ENCODE measurements around the gene CRELD2.

CRELD2 gene

DNA sequence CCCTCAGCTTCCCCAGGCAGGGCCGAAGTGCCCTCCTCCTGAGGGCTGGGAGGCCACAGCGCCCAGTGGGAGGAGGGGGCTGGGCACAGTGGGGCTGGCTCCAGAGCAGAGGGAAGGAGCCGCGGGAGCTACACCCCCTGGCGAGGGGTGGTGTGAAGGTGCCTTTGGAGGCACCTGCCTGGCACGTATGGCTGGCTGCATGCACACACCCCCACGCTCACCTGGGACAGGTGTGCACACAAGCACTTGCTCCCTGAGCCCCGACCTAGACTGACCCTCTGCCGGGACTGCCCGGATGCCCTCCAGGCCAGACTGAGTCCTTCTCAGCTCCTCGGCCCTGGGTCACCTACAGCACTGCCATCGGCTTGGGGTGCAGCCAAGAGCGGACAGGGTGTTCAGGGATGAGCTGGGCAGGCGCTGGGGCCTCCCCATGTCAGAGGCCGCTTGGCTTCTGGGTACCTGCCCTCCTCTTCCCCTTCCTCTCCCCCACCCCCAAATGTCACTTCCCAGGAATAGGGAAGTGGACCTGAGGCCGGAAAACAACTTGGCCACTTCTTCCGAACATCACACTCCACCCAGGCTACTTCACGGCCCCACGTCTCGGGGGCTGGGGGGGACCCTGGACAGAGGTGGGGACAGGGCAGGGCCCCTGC lies 34.7 kb downstream of the CRELD2 start:
- Histone ChIP-seq H3K79me2 (ENCODE audit: insufficient read depth, low read length) (no peaks in the 10 kb centered on the region), H3K4me3 (ENCODE audit: insufficient read depth, low read length, poor library complexity, severe bottlenecking) (no peak overlapping the region), H3K9me2 (replicated peaks; ENCODE audit: insufficient read depth, low read length) (no peaks in the 10 kb centered on the region), H3K27ac (ENCODE audit: low read depth, low read length) (no peak overlapping the region), H3K36me3 (ENCODE audit: low read length) (no peaks in the 10 kb centered on the region), H3F3A (ENCODE audit: insufficient read depth) (no peaks in the 10 kb centered on the region), H4K20me1 (ENCODE audit: low read depth, low read length) (no peaks in the 10 kb centered on the region), H3K9ac (ENCODE audit: low read length) (no peak overlapping the region), H3K27me3 (ENCODE audit: low read length) (no peaks in the 10 kb centered on the region), H3K4me2 (ENCODE audit: low read depth, low read length, poor library complexity, severe bottlenecking) (no peak overlapping the region), H3K9me3 (ENCODE audit: insufficient read depth, low read length) (no peaks in the 10 kb centered on the region), H2AFZ (ENCODE audit: low read depth, low read length, severe bottlenecking) (no peak overlapping the region)
- TF ChIP-seq, protein P1, sequence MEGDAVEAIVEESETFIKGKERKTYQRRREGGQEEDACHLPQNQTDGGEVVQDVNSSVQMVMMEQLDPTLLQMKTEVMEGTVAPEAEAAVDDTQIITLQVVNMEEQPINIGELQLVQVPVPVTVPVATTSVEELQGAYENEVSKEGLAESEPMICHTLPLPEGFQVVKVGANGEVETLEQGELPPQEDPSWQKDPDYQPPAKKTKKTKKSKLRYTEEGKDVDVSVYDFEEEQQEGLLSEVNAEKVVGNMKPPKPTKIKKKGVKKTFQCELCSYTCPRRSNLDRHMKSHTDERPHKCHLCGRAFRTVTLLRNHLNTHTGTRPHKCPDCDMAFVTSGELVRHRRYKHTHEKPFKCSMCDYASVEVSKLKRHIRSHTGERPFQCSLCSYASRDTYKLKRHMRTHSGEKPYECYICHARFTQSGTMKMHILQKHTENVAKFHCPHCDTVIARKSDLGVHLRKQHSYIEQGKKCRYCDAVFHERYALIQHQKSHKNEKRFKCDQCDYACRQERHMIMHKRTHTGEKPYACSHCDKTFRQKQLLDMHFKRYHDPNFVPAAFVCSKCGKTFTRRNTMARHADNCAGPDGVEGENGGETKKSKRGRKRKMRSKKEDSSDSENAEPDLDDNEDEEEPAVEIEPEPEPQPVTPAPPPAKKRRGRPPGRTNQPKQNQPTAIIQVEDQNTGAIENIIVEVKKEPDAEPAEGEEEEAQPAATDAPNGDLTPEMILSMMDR (IDR thresholded peaks at IDR 0.05; ENCODE audit: insufficient read depth, low read length, poor library complexity, severe bottlenecking) = no peak
- TF ChIP-seq EZH2phosphoT487 (conservative IDR thresholded peaks at IDR 0.05; ENCODE audit: low read length) = no peak

DNA sequence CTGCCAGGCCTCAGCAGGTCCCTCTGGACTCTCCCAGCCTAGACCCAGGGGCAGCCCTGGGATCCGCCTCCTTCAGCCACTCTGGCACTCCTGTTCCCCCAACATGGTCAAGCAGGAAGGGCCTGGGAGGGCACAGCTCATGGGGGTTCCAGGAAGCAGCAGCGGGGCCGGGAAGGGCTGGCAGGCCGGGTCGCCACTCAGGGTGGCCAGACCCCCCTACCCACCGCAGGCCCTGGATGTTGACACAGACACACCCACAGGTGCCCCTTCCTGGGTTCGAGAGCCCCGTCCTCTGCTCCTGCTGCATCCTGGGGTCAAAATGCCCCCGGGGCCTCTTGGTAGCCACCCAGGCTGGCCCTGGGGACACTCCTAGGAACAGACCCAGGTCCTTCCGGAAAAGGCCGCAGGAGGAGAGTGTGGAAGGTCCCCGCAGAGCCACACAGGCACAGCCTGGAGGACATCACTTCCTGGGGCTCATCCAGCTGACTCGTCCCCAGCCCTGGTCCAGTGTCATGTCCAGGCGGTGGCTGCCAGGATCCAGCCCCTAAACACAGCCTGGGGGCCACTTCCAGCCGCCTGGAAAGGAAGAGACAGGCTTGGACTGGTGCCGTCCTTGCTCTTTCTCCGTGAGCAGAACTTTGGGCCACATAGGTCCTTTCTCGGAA lies 35.4 kb downstream of the CRELD2 start:
- Histone ChIP-seq H3K79me2 (ENCODE audit: insufficient read depth, low read length) (no peaks in the 10 kb centered on the region), H3K4me3 (ENCODE audit: insufficient read depth, low read length, poor library complexity, severe bottlenecking) (no peak overlapping the region), H3K9ac (ENCODE audit: low read length) (no peak overlapping the region), H3K4me2 (ENCODE audit: low read depth, low read length, poor library complexity, severe bottlenecking) (no peak overlapping the region), H3F3A (ENCODE audit: insufficient read depth) (no peaks in the 10 kb centered on the region), H3K27ac (ENCODE audit: low read depth, low read length) (no peak overlapping the region), H4K20me1 (ENCODE audit: low read depth, low read length) (no peaks in the 10 kb centered on the region), H3K9me2 (replicated peaks; ENCODE audit: insufficient read depth, low read length) (no peaks in the 10 kb centered on the region), H3K27me3 (ENCODE audit: low read length) (no peaks in the 10 kb centered on the region), H3K36me3 (ENCODE audit: low read length) (no peaks in the 10 kb centered on the region), H2AFZ (ENCODE audit: low read depth, low read length, severe bottlenecking) (no peak overlapping the region), H3K9me3 (ENCODE audit: insufficient read depth, low read length) (no peaks in the 10 kb centered on the region)
- TF ChIP-seq EZH2phosphoT487 (conservative IDR thresholded peaks at IDR 0.05; ENCODE audit: low read length) = no peak
- TF ChIP-seq, protein P1 (IDR thresholded peaks at IDR 0.05; ENCODE audit: insufficient read depth, low read length, poor library complexity, severe bottlenecking) = no peak

DNA sequence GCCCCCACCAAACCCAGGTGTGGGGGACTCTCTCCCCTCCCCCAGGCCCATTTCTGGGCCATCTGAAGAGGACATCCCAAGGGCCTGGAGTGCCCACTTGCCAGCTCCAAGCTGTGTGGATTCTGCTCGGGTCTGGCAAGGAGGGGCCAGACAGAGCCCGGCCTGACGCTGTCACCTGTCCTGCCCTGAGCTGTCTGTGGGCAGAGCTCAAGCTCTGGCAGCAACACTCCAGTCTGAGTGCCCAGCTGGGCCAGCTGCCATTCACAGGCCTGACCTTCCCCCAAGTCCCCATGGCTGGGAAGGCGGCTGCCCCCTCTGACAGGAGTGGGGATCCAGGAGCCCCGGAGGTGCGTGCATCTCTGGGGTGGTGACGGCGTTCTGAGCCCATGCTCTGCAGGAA lies 35.9 kb downstream of the CRELD2 start:
- no peaks in the 10 kb centered on the region for H3K9me2 ChIP-seq (replicated peaks; ENCODE audit: insufficient read depth, low read length)
- no peak overlapping the region for H3K4me3 ChIP-seq (ENCODE audit: insufficient read depth, low read length, poor library complexity, severe bottlenecking)
- no peaks in the 10 kb centered on the region for H3K36me3 ChIP-seq (ENCODE audit: low read length)
- no peak overlapping the region for H3K27ac ChIP-seq (ENCODE audit: low read depth, low read length)
- H3K9ac ChIP-seq (ENCODE audit: low read length) = no peak overlapping the region
- H3K4me2 ChIP-seq (ENCODE audit: low read depth, low read length, poor library complexity, severe bottlenecking) = no peak overlapping the region
- no peak overlapping the region for H2AFZ ChIP-seq (ENCODE audit: low read depth, low read length, severe bottlenecking)
- H3K27me3 ChIP-seq (ENCODE audit: low read length) = no peaks in the 10 kb centered on the region
- H3K79me2 ChIP-seq (ENCODE audit: insufficient read depth, low read length) = no peaks in the 10 kb centered on the region
- TF ChIP-seq, protein P1 (IDR thresholded peaks at IDR 0.05; ENCODE audit: insufficient read depth, low read length, poor library complexity, severe bottlenecking) = no peak
- no peak for TF ChIP-seq EZH2phosphoT487 (conservative IDR thresholded peaks at IDR 0.05; ENCODE audit: low read length)
- H3K9me3 ChIP-seq (ENCODE audit: insufficient read depth, low read length) = no peaks in the 10 kb centered on the region
- no peaks in the 10 kb centered on the region for H3F3A ChIP-seq (ENCODE audit: insufficient read depth)
- no peaks in the 10 kb centered on the region for H4K20me1 ChIP-seq (ENCODE audit: low read depth, low read length)

Data from SU-DHL-6 (cell line).